ENCODE measurements around the gene C20orf144.

Gene C20orf144

DNA sequence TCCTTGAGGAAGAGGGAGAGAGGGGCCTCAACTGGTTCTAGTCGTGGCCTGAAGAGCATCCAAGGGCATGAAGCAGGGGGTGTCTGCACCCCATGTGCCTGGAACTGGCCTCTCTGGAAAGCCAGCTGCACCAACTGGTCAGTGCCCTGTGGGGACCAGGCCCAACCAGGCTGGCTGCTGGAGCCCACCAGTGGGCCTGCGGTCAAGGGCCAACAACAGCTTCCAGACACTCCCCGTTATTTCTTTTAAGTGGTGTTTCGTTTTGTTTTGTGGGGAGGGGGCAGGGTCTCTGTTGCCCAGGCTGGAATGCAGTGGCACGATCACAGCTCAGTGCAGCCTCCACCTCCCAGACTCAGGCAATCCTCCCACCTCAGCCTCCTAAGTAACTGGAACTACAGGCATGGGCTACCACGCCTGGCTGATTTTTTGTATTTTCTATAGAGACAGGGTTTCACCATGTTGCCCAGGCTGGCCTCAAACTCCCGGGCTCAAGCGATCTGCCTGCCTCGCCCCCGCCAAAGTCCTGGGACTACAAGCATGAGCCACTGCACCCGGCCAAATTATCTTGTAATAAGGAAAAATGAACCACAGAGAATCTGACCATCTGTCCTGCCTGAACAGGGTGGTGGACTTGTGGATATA lies 11.9 kb upstream of the C20orf144 start:
- DNase-seq: no peak

DNA sequence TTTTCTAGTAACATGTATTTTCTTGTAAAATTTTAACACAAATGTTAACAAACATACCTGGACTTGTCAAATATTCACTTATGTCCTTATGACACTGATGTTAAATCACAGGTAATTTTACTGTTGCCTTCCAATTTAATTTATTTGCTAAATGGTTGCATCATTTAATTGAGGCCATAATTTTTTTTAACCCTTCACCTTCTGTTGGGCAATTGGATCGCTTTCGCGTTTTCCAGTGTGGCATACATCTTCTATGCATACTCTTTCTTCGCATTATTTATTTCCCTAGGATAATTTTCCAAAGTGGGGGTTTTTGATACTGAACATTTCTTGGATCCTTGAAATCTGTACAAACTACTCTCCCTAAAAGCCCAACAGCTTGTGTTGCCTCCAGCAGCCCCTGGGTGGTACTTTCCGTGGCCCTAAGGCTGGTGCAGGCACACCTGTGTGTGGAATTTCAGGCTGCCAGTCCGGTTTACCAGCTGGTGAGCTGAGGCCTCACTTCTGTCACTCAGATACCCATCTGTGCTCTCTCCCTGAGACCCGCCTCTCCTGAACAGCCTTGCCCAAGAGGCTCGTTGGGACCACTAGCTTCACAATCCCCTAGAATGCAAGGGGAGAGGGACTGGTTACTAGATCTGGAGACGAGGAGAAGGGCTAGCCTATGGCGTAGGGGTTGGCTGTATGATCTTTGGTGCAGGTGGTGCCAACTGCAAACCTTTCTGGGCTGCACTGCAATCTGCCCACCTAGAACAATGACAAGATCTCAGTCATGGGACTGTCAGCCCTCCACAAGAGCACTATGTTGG lies 11.2 kb upstream of the C20orf144 start:
- DNase-seq: peak; percentile 60

DNA sequence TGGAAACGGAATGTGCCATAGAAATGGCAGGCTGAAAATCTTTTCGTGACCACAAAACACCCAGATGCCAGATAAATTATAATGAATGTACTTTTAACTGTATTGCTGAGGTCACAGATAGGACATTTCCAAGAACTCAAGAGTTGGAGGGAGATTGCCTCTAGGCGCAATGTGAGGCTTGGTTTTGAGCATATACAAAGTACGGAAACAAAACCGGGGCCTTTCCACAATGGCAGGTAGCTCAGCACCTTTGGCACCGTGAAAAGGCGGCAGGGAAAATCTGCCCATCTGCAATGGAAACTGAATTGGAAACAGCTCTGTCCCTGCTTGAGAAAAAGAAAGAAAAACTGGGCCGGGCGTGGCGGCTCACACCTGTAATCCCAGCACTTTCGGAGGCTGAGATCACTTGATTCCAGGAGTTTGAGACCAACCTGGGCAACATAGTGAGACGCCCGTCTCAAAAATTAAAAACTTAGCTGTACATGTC lies 10.5 kb upstream of the C20orf144 start:
- no peak for DNase-seq

GRCh38 chr20:33653218-33653899 lies 8.8 kb upstream of the C20orf144 start:
- peak; percentile 91 for DNase-seq

- no peak for DNase-seq
Observed at GRCh38 chr20:33653900-33654596, 8.1 kb upstream of the C20orf144 start.

- DNase-seq: no peak
Observed at GRCh38 chr20:33654680-33655161, 7.4 kb upstream of the C20orf144 start.

DNA sequence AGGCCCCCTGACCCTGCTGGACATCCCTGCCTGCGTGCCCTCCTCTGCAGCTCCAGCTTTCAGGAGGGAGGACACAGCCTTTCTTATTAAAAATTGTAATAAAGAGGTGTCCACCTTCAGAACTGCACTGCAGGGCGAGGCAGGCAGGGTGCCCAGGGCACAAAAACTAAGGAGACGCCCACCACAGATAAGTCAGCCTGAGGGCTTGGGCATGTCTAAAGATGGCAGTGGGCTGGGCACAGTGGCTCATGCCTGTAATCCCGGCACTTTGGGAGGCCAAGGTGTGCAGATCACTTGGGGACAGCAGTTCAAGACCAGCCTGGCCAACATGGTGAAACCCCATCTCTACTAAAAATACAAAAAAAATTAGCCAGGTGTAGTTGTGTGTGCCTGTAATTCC lies 7.0 kb upstream of the C20orf144 start:
- no peak for DNase-seq

- DNase-seq: no peak
Observed at GRCh38 chr20:33656010-33656782, 5.9 kb upstream of the C20orf144 start.

GRCh38 chr20:33656783-33657703 lies 5.1 kb upstream of the C20orf144 start:
- no peak for DNase-seq

DNA sequence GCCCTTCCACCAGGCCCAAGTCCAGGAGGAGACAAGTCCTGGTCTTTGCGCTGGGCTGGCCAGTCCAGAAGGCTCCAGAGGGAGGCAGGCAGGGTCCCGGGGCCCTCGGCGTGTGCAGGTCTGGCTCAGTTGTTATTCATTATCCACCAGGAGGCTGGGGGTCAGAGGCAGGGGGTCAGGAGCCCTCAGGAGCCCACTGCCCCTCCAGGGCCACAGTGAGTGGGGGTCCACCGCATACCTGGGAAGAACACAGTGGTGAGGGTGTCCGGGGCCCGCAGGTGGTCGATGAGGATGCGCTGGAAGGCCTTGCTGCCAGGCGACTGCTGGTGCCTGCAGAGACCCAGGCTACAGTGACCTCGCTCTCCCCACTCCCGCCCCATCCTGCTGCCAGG lies 4.4 kb upstream of the C20orf144 start:
- DNase-seq: no peak

GRCh38 chr20:33658510-33658909 lies 3.6 kb upstream of the C20orf144 start:
- DNase-seq: no peak

GRCh38 chr20:33658929-33659328 lies 3.2 kb upstream of the C20orf144 start:
- no peak for DNase-seq

- no peak for DNase-seq
Observed at GRCh38 chr20:33659341-33660034, 2.6 kb upstream of the C20orf144 start.

DNA sequence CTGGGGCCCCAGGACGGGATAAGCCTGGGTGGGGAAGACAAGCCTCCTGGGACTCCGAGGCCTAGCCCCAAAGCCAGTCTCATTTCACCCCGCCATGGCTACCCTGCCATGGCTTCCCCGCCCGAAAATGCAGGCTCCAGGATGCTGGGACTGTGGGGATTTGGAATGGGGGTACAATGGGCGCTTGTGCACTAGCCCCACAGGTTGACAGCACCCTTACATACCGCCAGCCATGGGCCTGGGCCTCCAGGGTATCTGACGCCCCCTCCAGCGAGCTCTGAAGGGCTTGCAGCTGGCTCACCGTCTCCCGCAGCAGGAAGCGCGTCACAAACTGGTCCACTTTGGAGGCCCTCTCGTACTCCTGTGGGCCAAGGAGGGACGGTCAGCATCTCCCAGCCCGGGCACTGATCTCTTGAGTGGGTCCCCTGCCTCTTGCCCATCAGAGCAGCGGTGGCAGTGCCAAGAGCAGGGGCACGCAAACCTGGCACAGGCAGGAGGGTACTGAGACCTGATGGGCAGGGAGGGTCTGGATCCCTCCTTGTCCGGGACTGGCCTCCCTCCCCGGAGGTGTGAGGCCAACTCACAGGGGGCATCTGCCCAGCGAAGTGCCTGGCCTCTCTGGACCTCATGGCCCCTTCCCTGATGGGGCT lies 2.0 kb upstream of the C20orf144 start:
- DNase-seq: no peak

- DNase-seq: no peak
Observed at GRCh38 chr20:33660685-33661058, 1.5 kb upstream of the C20orf144 start.

- peak; percentile 87 for DNase-seq
Observed at GRCh38 chr20:33663161-33664084, 1.3 kb downstream of the C20orf144 start.

DNA sequence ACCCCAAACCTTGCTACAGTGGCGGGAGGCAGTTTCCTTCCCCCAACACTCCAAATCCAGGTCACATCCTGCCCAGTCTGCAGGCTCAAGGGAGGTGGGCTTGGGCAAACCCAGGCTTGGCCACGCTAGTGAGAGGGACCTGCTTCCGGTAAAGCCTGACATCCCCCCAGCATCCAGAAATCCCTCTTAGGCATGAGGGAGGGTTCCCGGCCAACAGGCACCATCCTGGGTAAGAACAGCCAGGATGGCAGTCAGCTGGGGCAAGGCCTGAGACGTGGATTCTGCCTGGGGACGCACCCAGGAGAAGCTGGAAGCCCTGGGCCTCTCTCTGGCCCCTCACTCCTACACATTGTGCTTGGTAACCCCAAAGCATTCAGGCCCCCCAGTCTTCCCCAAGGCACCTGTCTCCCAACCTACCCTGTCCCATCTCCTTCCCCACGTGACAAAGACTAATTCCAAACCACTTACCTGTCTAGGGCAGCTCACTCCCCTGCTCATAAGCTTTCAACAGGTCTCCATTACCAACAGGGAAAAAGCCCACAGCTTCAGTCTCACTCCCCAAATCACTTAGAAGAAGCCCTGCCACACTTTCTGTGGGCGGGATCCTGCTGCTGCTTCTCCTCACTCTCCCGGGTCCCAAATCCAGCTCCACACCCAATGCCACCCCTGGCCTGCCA lies 2.1 kb downstream of the C20orf144 start:
- peak; percentile 48 for DNase-seq

GRCh38 chr20:33664762-33665144 lies 2.6 kb downstream of the C20orf144 start:
- no peak for DNase-seq
